Kidney epithelial cell (primary cell): Measurements from ENCODE around the gene CLEC11A. TPM values are rescaled to one million over a fixed set of nuclear protein-coding genes. Genes with fewer than 3 reads are reported as not detected.

Experiments used
- DNase-seq: peaks from one replicate; pipeline ENCODE4 v3.0.0-alpha.2; 2010; ENCODE audit warnings: low read depth
- H3K27me3 ChIP-seq: 2 replicates; pipeline ENCODE4 v1.6.0; 2011; ENCODE audit warnings: low read length; ENCODE audit not compliant: control insufficient read depth, insufficient read depth
- H3K36me3 ChIP-seq: 2 replicates; pipeline ENCODE4 v1.5.1; 2011; ENCODE audit warnings: low read length; ENCODE audit not compliant: control insufficient read depth, insufficient read depth
- H3K4me3 ChIP-seq: 2 replicates; pipeline ENCODE4 v1.5.1; 2011; ENCODE audit warnings: low read depth, mild to moderate bottlenecking, control low read depth, low read length
- total RNA-seq: library from RNA; depleted of rRNA; stranded (reverse); fragments of >200 nt; gene quantifications from 2 replicates; pipeline ENCODE4 v1.2.3, GENCODE V29; 2015
- TF ChIP-seq, protein P1 (sequence below): IDR thresholded peaks from 2 replicates; pipeline ENCODE4 v1.5.1; 2011; ENCODE audit warnings: mild to moderate bottlenecking, moderate library complexity, low read length, control low read depth, inconsistent platforms; ENCODE audit not compliant: insufficient read depth, poor library complexity, severe bottlenecking

The CLEC11A gene
- total RNA-seq, 1 donor from 2014 or later, result 6.0 TPM

DNA sequence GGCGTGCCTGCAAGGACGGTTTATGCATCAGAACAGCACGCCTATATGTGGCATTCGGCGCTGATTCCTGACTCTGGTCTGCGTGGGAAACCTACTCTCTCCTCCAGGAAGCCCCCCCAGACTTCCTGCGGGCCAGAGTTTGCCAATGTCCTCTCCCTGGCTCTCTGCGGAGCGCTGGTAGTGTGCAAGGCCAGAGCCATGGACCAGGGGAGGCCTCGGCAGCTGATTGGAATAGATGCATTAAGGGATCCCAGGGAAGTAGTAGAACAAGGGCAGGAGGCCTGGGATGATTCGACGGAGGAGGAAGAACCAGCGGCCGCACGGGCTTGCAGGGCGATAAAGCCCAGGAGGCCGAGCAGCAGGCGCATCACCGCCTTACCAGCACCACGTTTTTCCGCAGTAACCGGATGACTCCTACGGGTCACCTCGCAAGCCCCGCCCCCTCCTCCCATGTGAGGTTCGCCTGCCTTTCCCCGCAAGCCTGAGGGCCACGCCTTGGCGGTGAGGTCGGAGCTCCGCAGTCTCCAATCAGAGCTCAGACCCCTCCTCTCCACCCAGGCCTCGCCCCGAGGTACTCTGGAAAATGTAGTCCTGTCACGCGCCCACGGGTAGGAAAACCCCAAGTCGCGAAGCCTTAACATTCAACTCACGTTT lies 5.0 kb downstream of the CLEC11A start:
- TF ChIP-seq, protein P1, sequence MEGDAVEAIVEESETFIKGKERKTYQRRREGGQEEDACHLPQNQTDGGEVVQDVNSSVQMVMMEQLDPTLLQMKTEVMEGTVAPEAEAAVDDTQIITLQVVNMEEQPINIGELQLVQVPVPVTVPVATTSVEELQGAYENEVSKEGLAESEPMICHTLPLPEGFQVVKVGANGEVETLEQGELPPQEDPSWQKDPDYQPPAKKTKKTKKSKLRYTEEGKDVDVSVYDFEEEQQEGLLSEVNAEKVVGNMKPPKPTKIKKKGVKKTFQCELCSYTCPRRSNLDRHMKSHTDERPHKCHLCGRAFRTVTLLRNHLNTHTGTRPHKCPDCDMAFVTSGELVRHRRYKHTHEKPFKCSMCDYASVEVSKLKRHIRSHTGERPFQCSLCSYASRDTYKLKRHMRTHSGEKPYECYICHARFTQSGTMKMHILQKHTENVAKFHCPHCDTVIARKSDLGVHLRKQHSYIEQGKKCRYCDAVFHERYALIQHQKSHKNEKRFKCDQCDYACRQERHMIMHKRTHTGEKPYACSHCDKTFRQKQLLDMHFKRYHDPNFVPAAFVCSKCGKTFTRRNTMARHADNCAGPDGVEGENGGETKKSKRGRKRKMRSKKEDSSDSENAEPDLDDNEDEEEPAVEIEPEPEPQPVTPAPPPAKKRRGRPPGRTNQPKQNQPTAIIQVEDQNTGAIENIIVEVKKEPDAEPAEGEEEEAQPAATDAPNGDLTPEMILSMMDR, result no peak
- no peaks in the 10 kb centered on the region for H3K36me3 ChIP-seq
- peaks cover 2% of the 10 kb centered on the region for H3K27me3 ChIP-seq
- H3K4me3 ChIP-seq, result no peak overlapping the region
- DNase-seq, result peak; percentile 39

DNA sequence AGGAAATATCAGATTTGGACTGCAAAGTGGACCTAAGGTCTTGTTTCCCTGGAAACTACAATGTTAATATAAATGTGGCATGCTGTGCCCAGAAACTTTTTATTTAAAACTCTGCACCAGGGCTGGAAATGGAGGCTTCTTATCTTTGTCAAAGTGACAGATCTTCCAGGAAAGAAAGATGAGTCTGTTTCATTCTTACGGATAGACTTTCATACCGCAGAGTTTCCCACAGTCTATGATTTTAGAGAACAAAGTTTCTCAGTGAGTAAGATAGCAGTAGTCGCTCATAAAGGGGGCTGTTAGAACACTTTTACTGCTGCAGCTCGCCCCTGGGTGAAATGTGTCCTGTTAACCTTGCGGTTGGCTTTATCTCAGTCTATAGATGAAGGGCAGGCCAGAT lies 6.7 kb downstream of the CLEC11A start:
- DNase-seq, result no peak
- Histone ChIP-seq H3K4me3 (no peak overlapping the region), H3K27me3 (no peaks in the 10 kb centered on the region), H3K36me3 (no peaks in the 10 kb centered on the region)
- TF ChIP-seq, protein P1, result no peak

DNA sequence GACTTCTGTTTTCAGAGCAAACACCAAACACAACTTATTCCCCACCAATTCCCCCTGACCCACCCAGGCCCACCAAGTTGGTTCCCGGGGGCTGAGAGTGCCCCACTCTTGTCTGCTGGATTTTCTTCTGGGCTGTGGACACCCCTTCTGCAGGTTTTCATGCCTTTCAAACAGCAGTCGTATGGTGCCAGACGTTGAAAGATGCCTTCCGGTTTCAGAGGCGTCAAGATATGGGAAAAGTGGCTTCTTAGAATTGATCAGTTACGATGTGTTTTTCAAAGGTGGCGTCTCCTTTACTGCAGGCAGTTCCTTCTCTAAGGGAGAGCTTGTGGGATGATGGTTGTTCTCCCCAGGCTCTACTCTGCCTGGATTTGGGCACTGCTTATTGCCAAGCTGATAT lies 12.7 kb downstream of the CLEC11A start:
- TF ChIP-seq, protein P1, result no peak
- H3K27me3 ChIP-seq, result no peaks in the 10 kb centered on the region
- DNase-seq, result no peak
- H3K36me3 ChIP-seq, result no peaks in the 10 kb centered on the region
- H3K4me3 ChIP-seq, result no peak overlapping the region

DNA sequence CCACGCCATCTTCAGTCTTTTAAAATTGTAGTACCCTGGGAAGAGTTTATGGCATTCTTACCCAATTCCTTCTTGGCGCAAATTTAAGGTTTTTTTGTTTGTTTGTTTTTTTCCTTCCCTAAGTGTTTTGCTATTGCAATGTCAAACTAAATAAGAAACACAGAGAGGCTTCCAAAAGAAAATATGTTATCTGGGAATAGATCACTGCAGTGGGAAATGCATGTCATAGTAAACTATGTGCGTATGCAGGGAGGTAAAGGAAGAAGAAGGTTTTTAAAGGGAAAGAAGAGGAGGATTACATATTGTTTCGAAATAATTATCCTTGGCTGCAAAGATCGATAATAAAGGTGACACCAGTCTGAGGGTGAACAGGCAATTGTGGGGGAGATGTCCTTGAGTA lies 13.2 kb downstream of the CLEC11A start:
- H3K4me3 ChIP-seq, result no peak overlapping the region
- TF ChIP-seq, protein P1, result no peak
- H3K36me3 ChIP-seq, result no peaks in the 10 kb centered on the region
- no peak for DNase-seq
- H3K27me3 ChIP-seq, result no peaks in the 10 kb centered on the region

DNA sequence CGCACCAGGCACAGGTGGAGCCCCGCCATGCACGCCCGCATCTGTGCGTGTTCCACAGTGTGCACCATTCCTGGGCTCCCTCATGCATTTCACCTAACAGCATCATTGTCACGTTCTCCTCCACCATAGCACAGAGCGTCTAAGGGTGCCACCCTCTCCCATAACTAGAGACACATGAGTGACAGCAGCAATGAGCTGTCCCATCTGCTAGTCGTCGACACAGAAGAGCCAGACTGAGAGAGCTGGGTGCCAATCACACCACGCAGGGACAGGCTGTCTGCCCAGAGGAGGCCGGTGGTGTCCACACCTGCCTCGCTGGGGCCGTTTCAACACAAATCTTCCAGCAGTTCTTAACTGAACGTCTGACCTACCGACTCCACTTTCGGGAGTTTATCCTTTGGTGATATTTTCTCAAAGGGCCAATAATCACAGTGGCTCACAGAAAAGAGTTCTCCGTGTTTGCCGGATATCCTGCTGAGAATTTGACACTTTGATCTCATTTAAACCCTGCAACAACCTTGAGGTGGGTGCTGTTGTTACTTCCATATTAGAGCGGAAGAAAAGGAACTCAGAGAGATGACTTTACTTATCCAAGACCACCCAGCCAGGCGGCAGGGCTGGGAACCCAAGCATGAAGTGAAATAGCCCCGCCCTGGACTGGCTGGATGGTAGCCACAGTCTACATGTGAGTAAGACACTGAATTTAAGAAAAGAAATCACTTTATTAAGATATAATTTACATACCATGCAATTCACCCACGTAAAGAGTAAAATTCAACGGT lies 16.2 kb downstream of the CLEC11A start:
- TF ChIP-seq, protein P1, result no peak
- DNase-seq, result no peak
- Histone ChIP-seq H3K36me3 (no peaks in the 10 kb centered on the region), H3K27me3 (no peaks in the 10 kb centered on the region), H3K4me3 (no peak overlapping the region)

DNA sequence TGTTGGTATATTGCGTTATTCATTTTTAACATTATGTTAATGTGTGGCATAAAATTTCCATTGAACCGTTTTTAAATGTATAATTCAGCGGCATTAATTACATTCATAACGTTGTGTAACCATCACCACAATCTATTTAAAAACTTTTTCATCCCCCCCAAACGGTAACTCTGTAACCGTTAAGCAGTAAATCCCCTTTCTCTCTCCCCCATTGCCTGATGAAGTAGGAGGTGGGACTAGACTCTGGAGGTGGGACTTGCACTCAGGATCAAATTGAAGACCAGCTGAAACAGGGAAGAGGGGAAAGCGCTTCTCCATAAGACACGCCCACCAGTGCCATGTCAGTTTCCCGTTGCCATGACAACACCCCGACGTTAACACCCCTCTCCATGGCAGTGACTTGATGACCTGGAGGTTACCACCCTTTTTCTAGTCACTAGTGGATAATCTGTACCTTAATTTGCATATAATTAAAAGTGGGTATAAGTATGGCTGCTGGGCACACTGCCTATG lies 16.8 kb downstream of the CLEC11A start:
- no peak for DNase-seq
- Histone ChIP-seq H3K36me3 (no peaks in the 10 kb centered on the region), H3K27me3 (no peaks in the 10 kb centered on the region), H3K4me3 (no peak overlapping the region)
- TF ChIP-seq, protein P1, result no peak
